EH (cell line): ENCODE data around the gene IRGQ.
"Not testable (repeated sequence)": the region's sequence is repeated elsewhere in the genome, so short reads cannot be mapped to it uniquely, and the experiment has no call there.

Experiments used
- DNase-seq: peaks from one replicate; pipeline ENCODE4 v3.0.0-alpha.2; 2015; ENCODE audit warnings: low read depth

The IRGQ gene

GRCh38 chr19:43574424-43575155 is 21.3 kb downstream of the IRGQ start:
- peak; percentile 60 for DNase-seq

DNA sequence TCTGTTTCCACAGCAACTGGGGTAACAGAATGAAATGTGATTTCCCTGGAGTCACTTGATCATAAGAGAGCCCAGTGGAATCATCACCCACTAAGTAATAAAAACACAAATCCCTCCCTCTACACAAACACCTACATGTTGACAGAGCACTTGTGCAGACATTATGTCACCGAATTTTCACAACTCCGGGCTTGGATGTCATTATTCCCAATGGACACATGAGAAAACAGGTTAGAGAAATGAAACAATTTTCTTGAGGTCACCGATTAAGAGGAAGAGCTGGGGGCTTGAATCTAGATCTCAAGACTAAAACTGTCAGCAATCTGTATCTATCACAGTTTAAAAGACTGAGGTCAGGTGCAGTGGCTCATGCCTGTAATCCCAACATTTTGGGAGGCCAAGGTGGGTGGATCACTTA is 23.8 kb downstream of the IRGQ start:
- no peak for DNase-seq

GRCh38 chr19:43570174-43570791 is 25.7 kb downstream of the IRGQ start:
- DNase-seq, result no peak

- DNase-seq, result no peak
Observed at GRCh38 chr19:43569657-43570056, 26.3 kb downstream of the IRGQ start.

GRCh38 chr19:43564800-43565199 is 31.1 kb downstream of the IRGQ start:
- no peak for DNase-seq

DNA sequence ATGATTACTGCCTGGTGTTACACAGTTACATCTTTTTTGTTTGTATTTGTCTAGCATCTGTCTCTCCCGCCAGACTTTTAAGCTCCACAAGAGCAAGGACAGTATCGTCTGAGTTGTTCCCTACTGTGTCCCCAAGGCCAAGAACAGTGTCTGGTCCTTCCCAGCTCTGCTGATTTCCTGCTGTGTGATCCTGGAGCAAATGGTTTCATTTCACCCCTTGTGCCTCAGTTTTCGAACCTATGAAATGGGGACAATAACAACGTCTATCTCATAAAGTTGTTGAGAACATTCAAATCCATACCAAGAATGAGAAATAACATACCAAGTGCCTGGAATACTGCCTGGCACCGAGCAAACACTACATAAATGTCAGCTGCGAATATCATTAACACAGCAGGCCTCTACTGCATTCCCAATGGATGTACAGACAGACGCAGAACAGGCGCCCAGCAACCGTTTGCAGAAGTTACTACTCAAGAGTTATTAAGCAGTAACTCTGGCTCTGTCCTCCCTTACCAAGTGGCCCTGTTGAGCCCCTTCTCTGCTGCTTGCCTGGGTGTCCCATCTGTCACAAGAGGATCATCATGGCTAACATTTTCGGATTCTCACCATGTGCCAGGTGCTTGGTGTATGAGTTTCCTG is 32.0 kb downstream of the IRGQ start:
- DNase-seq, result no peak

DNA sequence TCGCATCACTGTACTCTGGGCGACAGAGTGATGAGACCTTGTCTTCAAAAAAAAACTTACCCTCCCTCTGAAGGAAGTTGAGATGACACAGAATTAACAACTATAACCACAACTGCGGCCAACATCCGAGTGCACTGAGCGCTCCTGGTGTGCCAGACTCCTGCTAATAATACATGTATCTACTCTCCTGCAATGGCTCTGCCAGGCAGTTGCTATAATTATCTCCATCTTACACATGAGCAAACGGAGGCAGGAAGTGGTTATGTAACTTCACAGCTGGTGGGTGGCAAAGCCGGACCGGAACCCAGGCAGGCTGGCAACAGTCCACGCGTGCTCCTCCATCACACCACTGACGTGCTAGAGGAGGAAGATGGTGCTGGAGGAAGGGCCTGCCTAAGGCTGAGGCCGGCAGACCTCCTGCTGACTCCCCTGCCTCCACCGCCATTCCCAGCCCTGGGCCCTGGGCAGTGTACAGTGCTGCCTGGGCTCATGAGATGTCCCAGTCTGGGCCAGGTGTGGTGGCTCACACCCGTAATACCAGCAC is 33.2 kb downstream of the IRGQ start:
- DNase-seq, result peak; percentile 94

DNA sequence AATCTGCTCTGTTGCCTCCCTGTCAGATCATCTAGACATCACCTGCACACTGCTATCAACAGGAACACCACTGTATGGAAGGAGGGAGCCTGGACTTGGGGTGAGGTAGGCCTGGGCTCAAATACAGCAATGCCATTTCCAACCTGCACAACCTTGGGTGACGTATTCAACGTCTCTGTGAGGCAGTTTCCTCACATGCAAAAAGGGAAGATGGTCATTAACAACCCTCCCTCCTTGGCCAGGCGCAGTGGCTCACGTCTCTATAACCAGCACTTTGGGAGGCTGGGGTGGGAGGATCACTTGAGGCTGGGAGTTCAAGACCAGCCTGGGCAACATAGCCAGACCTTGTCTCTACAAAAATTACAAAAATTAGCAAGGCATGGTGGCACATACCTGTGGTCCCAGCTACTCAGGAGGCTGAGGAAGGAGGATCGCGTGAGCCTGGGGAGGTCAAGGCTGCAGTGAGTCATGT is 33.7 kb downstream of the IRGQ start:
- no peak for DNase-seq

- DNase-seq, result no peak
Observed at GRCh38 chr19:43561139-43561970, 34.6 kb downstream of the IRGQ start.

- peak; percentile 32 for DNase-seq
Observed at GRCh38 chr19:43560687-43561086, 35.2 kb downstream of the IRGQ start.

- peak; percentile 73 for DNase-seq
Observed at GRCh38 chr19:43555185-43555770, 40.7 kb downstream of the IRGQ start.

- no peak for DNase-seq
Observed at GRCh38 chr19:43554317-43554895, 41.5 kb downstream of the IRGQ start.

DNA sequence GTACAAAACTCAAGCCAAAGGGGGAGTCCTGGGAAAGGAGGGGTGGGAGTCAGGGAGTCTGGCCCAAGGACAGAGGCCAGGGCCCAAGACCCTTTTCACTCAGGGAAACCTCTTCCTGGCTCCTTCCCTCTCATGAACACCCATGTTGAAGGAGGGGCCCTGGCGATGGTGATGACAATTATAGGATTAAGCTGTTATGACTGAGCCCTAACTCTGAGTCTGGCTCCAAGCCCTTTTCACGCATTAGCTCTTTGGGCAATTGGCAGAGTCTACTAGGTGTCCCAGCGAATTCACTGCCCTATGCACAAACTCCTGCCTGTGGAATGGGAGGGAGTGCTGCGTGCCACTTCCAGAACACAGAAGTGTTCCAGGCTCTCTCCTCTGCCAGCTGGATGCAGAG is 42.3 kb downstream of the IRGQ start:
- DNase-seq, result no peak

- no peak for DNase-seq
Observed at GRCh38 chr19:43552616-43553015, 43.3 kb downstream of the IRGQ start.

GRCh38 chr19:43552198-43552450 is 43.8 kb downstream of the IRGQ start:
- DNase-seq, result no peak

DNA sequence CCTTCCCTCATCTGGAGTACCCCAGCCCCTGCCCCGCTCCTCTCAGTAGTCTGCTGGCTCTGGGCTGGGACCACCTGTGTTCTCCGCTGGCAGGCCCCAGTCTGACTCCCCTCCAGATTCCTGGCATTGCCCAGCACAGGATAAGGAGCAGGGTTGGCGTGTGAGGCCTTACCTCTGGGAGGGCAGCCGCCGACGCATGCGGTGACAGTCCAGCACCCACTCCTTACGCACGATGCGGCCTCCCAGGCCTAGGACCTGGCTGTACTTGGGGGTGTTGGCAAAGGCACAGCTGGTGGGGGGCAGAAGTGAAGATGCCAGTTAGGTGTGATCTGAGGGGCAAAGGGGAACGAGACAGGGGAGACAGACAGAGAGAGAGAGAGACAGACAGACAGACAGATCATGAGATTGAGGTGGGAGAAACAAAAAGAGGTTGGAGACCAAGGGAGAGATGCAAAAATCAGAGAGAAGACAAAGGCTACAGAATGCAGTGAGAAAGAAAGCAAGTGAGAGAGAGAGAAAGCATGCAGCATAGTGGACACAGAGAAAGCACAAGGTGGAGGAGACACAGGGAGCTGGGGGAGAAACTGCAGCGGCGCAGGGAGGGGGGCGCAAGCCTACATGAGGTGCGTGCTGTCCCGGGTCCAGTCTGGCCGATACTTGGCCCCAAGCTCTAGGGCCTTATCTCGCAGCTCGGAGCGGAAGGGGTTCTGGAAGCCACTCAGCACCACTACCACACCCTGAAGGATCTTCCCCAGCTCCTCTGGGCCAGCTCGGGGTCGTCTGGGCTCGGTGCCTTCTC is 44.3 kb downstream of the IRGQ start:
- DNase-seq, result no peak

DNA sequence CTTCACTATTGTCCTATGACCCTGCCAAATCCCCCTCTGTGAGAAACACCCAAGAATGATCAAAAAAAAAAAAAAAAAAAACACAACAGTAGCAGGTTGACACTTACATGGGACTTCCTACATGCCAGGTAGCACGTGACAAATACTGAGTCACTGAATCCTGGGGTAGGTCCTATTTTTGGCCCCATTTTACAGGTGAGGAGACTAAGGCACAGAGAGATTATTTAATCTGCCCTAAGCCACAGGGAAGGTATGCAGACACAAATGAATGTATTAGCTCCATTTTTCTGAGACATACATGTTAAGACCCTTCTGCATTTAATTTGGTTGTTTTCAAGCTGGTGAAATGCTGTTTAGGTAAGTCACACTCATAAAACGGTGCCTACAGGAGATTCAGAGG is 47.2 kb downstream of the IRGQ start:
- no peak for DNase-seq

DNA sequence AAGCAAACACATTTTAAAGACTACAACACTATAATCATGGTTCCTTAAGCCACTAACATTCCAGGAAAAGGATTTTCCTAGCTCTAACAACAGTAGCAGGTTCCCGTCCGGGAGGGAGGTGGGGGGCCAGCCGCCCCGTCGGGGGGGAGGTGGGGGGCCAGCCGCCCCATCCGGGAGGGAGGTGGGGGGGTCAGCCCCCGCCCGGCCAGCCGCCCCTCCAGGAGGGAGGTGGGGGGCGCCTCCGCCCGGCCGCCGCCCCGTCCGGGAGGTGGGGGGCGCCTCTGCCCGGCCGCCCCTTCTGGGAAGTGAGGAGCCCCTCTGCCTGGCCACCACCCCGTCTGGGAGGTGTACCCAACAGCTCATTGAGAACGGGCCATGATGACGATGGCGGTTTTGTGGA is 48.0 kb downstream of the IRGQ start:
- DNase-seq, result not testable (repeated sequence)

DNA sequence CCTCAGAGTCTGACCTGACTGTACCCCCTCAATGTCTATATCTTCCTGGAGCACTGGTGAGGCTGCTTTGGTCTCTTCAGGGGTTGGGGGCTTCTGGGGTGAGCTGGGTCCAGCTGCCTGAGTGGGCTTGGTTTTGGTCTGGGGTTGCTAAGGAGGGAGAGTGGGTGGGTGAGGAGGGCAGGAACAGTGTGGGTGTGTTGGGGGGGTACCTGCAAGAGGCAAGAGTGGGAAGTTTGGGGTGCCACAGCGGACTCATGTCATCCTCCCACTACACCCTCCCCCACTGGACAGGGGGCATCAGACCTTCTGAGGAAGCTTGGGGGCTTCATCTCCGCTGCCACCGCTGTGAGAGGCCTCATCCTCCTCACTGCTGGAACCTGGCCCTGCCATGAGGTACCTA is 49.4 kb downstream of the IRGQ start:
- DNase-seq, result no peak

DNA sequence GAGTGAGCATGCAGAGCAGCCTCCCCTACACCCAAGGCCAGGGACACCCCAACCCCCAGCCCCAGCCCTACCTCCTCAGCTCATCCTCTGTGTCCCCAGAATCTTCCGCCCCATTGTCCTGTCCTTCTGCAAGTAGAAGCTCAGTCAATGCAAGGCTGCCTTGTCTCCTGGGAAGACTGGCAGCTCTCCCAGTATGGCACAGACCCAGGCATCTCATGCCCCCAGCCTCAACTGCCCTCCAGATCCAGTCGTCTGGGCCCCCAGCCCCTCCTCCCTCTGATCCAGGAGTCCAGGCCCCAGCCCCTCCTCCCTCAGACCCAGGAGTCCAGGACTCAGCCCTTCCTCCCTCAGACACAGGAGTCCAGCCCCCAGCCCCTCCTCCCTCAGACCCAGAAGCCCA is 50.0 kb downstream of the IRGQ start:
- no peak for DNase-seq

DNA sequence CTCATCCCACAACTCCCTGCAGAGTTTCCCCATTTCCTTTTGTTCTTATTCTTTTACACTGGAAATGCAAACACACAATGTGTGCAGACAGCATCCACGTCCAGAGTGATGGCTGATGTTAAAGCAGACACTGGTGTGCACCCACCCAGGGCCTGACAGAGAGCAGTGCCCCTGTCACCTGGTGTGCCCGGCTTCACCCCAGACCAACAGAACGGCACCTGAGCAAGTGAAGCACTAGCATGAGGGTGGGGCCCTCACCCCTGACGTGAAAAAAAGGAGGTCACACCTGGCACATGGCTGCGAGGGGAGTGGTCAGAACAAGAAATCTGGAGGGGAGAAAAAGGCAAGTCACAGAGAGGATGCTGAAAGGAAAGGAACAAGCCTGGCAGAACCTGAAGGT is 50.7 kb downstream of the IRGQ start:
- DNase-seq, result no peak
